Ovary (tissue), 3 donors: ENCODE data around the gene CD81.

Source experiments
- CTCF ChIP-seq, 3 donors: fragments of 450-650 bp in 2 of 3; fragments of 200-600 bp in 1 of 3; IDR thresholded peaks; one replicate each; pipeline versions ENCODE4 v1.5.1 to v1.8.0; 2016 to 2022; ENCODE audit warnings: antibody characterized with exemption in 3 of 3, mild to moderate bottlenecking in 1 of 3
- EP300 ChIP-seq: sonication (generic); formaldehyde crosslinking; IDR thresholded peaks from one replicate; pipeline ENCODE4 v1.6.1; 2017; ENCODE audit warnings: antibody characterized with exemption
- donor health status: DM: no; HTN: no; CAD: no.

DNA sequence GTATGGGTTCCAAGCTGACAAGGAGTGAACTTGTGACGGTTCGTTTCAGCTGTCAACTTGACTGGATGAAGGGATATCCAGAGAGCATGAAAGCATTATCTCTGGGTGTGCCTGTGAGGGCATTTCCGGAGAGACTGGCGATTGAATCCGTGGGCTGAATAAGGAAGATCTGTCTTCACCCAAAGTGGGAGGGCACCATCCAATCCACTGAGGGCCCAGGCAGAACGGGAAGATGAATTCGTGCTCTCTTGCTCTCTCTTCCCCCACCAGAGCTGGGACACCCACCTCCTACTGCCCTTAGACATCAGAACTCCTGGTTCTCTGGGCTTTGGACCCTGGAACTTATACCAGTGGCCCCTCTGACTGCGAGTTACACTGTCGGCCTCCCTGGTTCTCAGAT lies 15.5 kb upstream of the CD81 start:
- TF ChIP-seq CTCF (IDR thresholded peaks at IDR 0.05) (no peak), EP300 (no peak)
